Lower leg skin (tissue), 3 donors: ENCODE results near the gene MASP2.

ENCODE experiments used
- POLR2A ChIP-seq, 2 donors: fragments of 450-650 bp; IDR thresholded peaks; one replicate each; pipeline ENCODE4 v1.6.1; 2016 to 2017; ENCODE audit warnings: antibody characterized with exemption in 2 of 2, mild to moderate bottlenecking in 1 of 2, moderate library complexity in 1 of 2
- TF ChIP-seq, protein P1 (sequence below), 3 donors: fragments of 450-650 bp; IDR thresholded peaks; one replicate each; pipeline ENCODE4 v1.5.1; 2016; ENCODE audit warnings: antibody characterized with exemption in 3 of 3, mild to moderate bottlenecking in 3 of 3, moderate library complexity in 2 of 3

- TF ChIP-seq, protein P1, sequence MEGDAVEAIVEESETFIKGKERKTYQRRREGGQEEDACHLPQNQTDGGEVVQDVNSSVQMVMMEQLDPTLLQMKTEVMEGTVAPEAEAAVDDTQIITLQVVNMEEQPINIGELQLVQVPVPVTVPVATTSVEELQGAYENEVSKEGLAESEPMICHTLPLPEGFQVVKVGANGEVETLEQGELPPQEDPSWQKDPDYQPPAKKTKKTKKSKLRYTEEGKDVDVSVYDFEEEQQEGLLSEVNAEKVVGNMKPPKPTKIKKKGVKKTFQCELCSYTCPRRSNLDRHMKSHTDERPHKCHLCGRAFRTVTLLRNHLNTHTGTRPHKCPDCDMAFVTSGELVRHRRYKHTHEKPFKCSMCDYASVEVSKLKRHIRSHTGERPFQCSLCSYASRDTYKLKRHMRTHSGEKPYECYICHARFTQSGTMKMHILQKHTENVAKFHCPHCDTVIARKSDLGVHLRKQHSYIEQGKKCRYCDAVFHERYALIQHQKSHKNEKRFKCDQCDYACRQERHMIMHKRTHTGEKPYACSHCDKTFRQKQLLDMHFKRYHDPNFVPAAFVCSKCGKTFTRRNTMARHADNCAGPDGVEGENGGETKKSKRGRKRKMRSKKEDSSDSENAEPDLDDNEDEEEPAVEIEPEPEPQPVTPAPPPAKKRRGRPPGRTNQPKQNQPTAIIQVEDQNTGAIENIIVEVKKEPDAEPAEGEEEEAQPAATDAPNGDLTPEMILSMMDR (IDR thresholded peaks at IDR 0.05) = no peak
- TF ChIP-seq POLR2A (IDR thresholded peaks at IDR 0.05) = no peak
Observed at GRCh38 chr1:10980094-10980577, 66.9 kb downstream of the MASP2 start.
